Measurements from ENCODE around the gene ITGA1. TPM values are rescaled to one million over a fixed set of nuclear protein-coding genes. Genes with fewer than 3 reads are reported as not detected.
A peak's percentile ranks its signal among the peaks of the same experiment; 100 is the strongest.

Gene ITGA1
- total RNA-seq, 1 donor, result 104 TPM

DNA sequence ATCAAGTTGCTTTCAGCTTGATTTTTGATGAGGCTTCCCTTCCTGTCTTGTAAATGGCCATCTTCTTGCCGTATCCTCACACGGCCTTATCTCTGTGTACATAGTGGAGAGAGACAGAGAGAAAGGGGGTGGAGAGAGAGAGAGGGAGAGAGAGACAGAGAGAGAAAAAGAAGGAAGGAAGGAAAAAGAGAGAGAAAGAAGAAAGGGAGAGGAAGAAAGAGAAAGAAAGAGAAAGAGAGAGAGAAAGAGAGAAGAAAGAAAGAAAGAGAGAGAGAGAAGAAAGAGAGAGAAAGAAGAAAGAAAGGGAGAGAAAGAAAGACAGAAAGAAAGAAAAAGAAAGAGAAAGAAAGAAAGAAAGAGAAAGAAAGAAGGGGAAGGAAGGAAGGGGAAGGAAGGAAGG, 46.6 kb downstream of the ITGA1 start:
- TF ChIP-seq, protein P1, sequence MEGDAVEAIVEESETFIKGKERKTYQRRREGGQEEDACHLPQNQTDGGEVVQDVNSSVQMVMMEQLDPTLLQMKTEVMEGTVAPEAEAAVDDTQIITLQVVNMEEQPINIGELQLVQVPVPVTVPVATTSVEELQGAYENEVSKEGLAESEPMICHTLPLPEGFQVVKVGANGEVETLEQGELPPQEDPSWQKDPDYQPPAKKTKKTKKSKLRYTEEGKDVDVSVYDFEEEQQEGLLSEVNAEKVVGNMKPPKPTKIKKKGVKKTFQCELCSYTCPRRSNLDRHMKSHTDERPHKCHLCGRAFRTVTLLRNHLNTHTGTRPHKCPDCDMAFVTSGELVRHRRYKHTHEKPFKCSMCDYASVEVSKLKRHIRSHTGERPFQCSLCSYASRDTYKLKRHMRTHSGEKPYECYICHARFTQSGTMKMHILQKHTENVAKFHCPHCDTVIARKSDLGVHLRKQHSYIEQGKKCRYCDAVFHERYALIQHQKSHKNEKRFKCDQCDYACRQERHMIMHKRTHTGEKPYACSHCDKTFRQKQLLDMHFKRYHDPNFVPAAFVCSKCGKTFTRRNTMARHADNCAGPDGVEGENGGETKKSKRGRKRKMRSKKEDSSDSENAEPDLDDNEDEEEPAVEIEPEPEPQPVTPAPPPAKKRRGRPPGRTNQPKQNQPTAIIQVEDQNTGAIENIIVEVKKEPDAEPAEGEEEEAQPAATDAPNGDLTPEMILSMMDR (IDR thresholded peaks at IDR 0.05; ENCODE audit: insufficient read depth, low read depth, low read length), result no peak
- DNase-seq (ENCODE audit: low read depth), result no peak
- no peak overlapping the region for H3K4me3 ChIP-seq (ENCODE audit: low read depth, low read length)

DNA sequence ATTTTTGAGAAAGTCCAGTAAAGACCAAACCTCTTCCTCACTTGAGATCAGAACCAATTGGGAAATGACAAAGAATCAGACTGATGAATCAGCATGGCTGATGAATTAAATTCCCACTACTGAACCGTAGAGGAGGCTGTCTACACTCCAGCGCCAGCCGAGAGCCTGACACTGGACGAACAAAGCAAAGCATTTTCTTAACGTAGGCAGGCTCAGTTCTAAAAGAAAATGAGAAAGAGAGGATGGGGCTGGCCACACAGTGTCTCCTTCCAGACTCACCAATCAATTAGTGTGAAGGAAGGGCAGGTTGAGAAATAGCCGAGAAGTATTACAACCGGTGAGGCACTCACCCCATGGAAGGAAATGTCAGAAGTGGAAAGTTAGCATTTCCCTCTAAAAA, 49.4 kb downstream of the ITGA1 start:
- TF ChIP-seq, protein P1 (IDR thresholded peaks at IDR 0.05; ENCODE audit: insufficient read depth, low read depth, low read length), result peak; percentile 26
- no peak overlapping the region for H3K4me3 ChIP-seq (ENCODE audit: low read depth, low read length)
- peak; percentile 73 for DNase-seq (ENCODE audit: low read depth)

DNA sequence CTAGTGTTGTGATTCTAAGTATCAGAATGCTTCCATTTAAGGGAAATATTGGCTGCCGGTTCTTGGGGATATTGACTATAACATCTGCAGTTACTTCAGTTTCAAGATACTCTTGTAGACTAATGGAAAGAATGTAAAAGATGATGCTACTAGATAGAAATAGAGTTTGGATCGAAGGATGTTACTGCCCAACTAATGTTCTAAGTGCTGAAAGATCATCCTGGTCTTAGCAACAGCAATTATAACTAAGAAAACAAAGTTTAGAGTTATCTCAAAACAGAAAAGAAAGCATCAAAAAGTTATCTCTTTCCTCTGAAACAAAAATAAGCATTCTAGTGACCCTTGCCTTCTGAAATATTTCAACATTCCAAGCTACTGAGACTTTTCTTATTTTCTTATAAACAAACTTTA, 49.9 kb downstream of the ITGA1 start:
- no peak overlapping the region for H3K4me3 ChIP-seq (ENCODE audit: low read depth, low read length)
- peak; percentile 58 for DNase-seq (ENCODE audit: low read depth)
- TF ChIP-seq, protein P1 (IDR thresholded peaks at IDR 0.05; ENCODE audit: insufficient read depth, low read depth, low read length), result no peak

DNA sequence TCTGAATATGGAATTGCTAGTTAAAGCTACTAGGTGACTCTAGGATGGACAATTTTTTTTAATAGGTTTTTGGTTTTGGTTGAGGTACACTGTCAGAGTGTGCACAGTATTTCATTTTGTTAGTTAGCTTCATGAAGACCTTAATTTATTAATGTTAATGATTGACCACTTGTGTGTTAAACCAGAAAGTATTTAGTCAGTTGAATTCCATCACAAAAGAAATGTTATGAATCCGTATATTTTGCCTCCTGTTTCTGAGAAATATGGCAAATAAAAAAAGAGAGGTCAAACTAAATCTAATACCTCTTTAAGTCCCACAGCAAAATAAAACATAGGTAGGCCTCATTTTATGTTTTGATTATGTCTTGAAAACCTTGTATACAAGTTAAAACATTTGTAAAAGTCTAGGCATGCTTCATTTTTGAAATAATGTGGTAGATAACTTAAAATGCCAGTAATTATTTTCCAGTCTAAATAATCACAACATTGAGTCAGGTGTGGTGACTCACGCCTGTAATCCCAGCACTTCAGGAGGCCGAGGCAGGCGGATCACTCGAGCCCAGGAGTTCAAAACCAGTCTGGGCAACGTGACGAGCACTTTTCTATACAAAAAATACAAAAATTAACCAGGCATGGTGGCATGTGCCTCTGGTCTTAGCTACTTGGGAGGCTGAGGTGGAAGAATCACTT, 50.8 kb downstream of the ITGA1 start:
- TF ChIP-seq, protein P1 (IDR thresholded peaks at IDR 0.05; ENCODE audit: insufficient read depth, low read depth, low read length), result no peak
- DNase-seq (ENCODE audit: low read depth), result peak; percentile 73

DNA sequence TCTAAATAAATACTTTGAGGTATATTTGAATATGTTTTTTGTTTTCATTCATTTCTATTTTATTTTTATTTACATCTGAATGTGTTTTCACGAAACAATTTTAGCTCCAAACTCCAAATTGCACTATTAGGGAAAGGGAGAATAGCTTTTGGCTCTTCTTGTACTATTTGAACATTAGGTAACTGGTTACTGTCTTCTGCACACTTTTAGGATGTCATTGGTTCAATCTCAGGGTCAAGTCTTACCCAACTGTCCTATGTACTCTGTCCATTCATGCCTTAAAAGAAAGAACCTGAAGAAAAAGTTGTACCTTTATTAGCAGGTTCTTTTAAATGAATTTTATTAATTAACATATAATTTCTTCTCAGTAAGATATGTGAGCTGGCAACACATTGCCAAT, 51.6 kb downstream of the ITGA1 start:
- TF ChIP-seq, protein P1 (IDR thresholded peaks at IDR 0.05; ENCODE audit: insufficient read depth, low read depth, low read length), result no peak
- no peak for DNase-seq (ENCODE audit: low read depth)
- H3K4me3 ChIP-seq (ENCODE audit: low read depth, low read length), result no peak overlapping the region

More for the DNA sequence above, 50.8 kb downstream of the ITGA1 start:
- no peak overlapping the region for H3K4me3 ChIP-seq (ENCODE audit: low read depth, low read length)

DNA sequence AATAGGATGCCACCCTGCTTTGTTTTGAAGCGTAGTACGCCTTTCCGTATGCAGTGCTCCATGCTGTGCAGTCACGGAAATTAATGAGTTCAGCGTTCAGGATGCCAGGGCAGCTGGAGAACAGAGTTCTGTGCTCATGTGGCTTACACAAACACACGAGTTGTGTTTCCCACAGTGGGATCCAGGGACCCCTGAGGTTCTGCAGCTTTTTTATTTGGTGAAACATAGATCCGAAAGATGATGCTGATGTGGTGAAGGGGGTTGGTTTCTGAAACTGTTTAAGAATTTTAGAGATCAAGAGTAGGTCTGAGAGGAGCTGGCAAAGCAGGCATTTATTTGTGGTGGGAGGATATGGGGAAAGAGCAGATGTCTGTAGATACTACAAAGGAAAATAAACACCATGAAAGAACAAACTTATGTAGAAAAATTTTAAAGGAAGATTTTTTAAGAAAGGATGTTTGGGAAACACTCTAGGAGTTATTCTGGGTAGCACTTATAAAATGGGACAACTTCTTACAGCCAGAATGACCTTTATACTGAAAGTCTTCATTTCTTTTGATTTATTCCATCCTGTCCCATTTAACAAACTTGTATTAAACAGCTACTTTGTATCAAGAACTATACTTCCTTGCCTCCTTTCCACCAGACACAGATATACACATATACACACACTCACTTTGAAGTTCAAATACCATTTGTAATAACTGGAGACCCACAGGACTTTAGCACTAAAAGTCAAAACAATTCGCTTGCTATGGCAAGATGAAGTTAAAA, 52.7 kb downstream of the ITGA1 start:
- no peak overlapping the region for H3K4me3 ChIP-seq (ENCODE audit: low read depth, low read length)
- peak; percentile 85 for DNase-seq (ENCODE audit: low read depth)

More for the DNA sequence above, 52.7 kb downstream of the ITGA1 start:
- TF ChIP-seq, protein P1 (IDR thresholded peaks at IDR 0.05; ENCODE audit: insufficient read depth, low read depth, low read length), result no peak

Measured in fibroblast of villous mesenchyme (primary cell).